Panc1 (cell line): ENCODE data around the gene PPM1M.

Experiments used
- POLR2AphosphoS5 ChIP-seq: IDR thresholded peaks from 2 replicates; pipeline ENCODE4 v1.6.1; 2012; ENCODE audit warnings: mild to moderate bottlenecking, low read depth, low read length, moderate library complexity
- TF ChIP-seq, protein P1 (sequence below): fragments of 450-650 bp; IDR thresholded peaks from 2 replicates; pipeline ENCODE4 v1.5.1; 2017; ENCODE audit warnings: mild to moderate bottlenecking

DNA sequence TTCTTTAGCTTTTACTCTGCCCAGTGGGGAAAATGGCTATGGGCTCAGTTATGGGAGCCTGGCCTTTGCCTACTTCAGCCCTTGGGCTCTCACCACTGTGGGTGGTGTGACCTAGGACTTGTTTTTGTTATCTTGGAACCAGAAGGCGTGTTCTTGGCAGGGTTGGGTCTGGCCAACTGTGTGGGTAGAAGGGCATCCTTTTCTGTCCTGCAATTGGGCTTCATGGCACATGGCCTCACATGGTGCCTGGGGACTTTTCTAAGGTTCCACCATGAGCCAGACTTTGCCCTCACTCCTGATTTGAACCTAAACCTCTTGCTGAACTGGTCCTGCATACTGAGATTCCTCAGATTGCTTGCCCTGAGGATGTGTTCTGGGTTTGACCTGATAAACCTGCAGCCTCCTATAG lies 43.8 kb downstream of the PPM1M start:
- TF ChIP-seq, protein P1, sequence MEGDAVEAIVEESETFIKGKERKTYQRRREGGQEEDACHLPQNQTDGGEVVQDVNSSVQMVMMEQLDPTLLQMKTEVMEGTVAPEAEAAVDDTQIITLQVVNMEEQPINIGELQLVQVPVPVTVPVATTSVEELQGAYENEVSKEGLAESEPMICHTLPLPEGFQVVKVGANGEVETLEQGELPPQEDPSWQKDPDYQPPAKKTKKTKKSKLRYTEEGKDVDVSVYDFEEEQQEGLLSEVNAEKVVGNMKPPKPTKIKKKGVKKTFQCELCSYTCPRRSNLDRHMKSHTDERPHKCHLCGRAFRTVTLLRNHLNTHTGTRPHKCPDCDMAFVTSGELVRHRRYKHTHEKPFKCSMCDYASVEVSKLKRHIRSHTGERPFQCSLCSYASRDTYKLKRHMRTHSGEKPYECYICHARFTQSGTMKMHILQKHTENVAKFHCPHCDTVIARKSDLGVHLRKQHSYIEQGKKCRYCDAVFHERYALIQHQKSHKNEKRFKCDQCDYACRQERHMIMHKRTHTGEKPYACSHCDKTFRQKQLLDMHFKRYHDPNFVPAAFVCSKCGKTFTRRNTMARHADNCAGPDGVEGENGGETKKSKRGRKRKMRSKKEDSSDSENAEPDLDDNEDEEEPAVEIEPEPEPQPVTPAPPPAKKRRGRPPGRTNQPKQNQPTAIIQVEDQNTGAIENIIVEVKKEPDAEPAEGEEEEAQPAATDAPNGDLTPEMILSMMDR, result no peak
- TF ChIP-seq POLR2AphosphoS5, result no peak
